SU-DHL-6 (cell line): Measurements from ENCODE around the gene BOK.

ENCODE experiments used
- CTCF ChIP-seq: fragments of 200-600 bp; sonication (generic); IDR thresholded peaks from one replicate; pipeline ENCODE4 v1.5.1; 2017; ENCODE audit warnings: antibody characterized with exemption, mild to moderate bottlenecking, low read length, moderate library complexity; ENCODE audit not compliant: insufficient read depth, poor library complexity, severe bottlenecking
- EZH2phosphoT487 ChIP-seq: fragments of 200-600 bp; sonication (generic), shearing (Covaris generic); conservative IDR thresholded peaks from 2 replicates; pipeline ENCODE4 v1.6.1; 2018; ENCODE audit warnings: mild to moderate bottlenecking, antibody characterized with exemption, low read length, moderate library complexity, mixed read lengths

- TF ChIP-seq CTCF (no peak), EZH2phosphoT487 (no peak)
Measured at GRCh38 chr2:241615522-241616052, 57.0 kb downstream of the BOK start.
